ENCODE results near the gene CLCN2.
A peak's percentile ranks its signal among the peaks of the same experiment; 100 is the strongest.
"Not testable (repeated sequence)": the region's sequence is repeated elsewhere in the genome, so short reads cannot be mapped to it uniquely, and the experiment has no call there.

CLCN2 gene

DNA sequence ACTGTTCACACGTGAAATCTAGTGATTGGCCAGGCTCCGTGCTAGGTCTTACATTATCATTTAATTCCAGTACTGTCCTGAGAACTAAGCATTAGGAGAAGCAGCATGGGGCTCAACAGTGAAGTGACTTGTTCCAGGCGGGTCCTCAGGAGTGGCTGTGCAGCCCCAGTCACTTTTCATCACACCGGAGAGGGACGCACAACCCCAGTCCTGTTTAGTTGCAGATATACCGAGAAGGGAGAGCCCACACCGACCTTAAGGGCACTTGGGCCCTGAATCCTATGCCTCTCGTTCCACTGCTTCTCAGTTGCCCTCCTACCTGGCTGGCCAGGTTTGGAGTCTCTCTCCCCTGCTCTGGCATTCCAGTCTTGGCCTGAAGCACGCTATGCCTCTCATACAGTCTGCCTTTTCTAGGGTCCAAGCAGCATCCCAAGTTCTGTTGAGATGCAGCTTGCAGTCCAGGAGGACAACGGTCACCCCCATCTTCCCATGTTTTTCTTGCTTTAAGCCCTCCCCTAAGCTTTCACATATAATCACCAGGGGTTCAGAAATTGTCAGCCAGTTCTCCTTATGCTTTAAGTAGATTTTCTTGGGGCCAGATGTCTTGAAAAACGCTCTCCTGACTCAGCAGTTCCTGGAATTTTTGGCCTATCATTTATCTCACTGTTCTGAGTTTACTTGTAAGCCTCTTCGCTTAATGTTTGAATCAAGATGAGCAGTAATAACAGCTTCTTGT, 13.9 kb downstream of the CLCN2 start:
- no peak for TF ChIP-seq ZFX (IDR thresholded peaks at IDR 0.05)
- TF ChIP-seq, protein P1, sequence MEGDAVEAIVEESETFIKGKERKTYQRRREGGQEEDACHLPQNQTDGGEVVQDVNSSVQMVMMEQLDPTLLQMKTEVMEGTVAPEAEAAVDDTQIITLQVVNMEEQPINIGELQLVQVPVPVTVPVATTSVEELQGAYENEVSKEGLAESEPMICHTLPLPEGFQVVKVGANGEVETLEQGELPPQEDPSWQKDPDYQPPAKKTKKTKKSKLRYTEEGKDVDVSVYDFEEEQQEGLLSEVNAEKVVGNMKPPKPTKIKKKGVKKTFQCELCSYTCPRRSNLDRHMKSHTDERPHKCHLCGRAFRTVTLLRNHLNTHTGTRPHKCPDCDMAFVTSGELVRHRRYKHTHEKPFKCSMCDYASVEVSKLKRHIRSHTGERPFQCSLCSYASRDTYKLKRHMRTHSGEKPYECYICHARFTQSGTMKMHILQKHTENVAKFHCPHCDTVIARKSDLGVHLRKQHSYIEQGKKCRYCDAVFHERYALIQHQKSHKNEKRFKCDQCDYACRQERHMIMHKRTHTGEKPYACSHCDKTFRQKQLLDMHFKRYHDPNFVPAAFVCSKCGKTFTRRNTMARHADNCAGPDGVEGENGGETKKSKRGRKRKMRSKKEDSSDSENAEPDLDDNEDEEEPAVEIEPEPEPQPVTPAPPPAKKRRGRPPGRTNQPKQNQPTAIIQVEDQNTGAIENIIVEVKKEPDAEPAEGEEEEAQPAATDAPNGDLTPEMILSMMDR (conservative IDR thresholded peaks at IDR 0.05) = no peak
- H3K27ac ChIP-seq = no peak overlapping the region

DNA sequence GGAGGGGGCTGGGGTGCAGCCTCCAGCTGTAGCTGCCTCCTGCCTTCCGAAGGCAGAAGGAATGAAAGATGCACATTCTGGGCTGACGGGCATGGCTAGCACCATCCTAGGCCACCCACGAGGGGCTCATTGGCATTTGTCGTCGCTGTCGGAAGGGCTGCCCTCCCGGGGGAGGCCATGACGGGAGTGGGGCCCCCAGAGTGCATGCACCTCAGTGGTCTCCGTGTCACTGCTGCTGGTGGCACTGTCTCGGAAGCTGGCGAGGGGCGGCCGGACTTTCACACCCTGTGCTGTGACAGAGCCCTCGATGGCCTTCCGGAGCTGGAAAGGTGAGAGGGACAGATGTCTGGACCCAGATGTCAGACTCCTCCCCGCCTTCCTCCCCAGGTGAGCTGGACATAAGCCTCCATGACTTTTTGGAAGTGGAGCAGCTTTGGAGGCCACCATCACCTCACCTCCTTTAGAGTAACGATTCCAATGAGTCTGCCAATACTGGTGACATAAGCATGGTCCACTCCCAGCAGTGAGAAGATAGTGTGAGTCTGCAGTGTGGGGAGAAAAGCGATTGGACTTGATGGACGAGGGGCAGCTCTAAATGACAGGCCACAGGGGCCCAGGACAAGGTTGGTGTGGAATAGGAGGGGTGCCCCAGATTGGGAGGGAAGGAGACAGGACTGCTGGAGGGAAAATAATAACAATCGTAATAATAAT, 14.8 kb downstream of the CLCN2 start:
- no peak for TF ChIP-seq ZFX (IDR thresholded peaks at IDR 0.05)
- TF ChIP-seq, protein P1 (conservative IDR thresholded peaks at IDR 0.05) = no peak
- H3K27ac ChIP-seq = no peak overlapping the region

DNA sequence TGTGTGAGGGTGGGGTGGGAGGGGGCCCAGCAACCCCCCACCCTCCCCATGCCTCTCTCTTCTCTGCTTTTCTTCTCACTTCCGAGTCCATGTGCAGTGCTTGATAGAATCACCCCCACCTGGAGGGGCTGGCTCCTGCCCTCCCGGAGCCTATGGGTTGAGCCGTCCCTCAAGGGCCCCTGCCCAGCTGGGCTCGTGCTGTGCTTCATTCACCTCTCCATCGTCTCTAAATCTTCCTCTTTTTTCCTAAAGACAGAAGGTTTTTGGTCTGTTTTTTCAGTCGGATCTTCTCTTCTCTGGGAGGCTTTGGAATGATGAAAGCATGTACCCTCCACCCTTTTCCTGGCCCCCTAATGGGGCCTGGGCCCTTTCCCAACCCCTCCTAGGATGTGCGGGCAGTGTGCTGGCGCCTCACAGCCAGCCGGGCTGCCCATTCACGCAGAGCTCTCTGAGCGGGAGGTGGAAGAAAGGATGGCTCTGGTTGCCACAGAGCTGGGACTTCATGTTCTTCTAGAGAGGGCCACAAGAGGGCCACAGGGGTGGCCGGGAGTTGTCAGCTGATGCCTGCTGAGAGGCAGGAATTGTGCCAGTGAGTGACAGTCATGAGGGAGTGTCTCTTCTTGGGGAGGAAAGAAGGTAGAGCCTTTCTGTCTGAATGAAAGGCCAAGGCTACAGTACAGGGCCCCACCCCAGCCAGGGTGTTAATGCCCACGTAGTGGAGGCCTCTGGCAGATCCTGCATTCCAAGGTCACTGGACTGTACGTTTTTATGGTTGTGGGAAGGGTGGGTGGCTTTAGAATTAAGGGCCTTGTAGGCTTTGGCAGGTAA, 15.9 kb downstream of the CLCN2 start:
- TF ChIP-seq, protein P1 (conservative IDR thresholded peaks at IDR 0.05) = peak; percentile 86
- no peak for TF ChIP-seq ZFX (IDR thresholded peaks at IDR 0.05)
- no peak overlapping the region; the same call in 1 of the 2 replicates for H3K27ac ChIP-seq

DNA sequence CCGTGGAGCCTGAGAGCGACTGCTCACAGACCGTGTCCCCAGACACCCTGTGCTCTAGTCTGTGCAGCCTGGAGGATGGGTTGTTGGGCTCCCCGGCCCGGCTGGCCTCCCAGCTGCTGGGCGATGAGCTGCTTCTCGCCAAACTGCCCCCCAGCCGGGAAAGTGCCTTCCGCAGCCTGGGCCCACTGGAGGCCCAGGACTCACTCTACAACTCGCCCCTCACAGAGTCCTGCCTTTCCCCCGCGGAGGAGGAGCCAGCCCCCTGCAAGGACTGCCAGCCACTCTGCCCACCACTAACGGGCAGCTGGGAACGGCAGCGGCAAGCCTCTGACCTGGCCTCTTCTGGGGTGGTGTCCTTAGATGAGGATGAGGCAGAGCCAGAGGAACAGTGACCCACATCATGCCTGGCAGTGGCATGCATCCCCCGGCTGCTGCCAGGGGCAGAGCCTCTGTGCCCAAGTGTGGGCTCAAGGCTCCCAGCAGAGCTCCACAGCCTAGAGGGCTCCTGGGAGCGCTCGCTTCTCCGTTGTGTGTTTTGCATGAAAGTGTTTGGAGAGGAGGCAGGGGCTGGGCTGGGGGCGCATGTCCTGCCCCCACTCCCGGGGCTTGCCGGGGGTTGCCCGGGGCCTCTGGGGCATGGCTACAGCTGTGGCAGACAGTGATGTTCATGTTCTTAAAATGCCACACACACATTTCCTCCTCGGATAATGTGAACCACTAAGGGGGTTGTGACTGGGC, 16.7 kb downstream of the CLCN2 start:
- TF ChIP-seq, protein P1 (conservative IDR thresholded peaks at IDR 0.05) = no peak
- no peak for TF ChIP-seq ZFX (IDR thresholded peaks at IDR 0.05)
- H3K27ac ChIP-seq = no peak overlapping the region

DNA sequence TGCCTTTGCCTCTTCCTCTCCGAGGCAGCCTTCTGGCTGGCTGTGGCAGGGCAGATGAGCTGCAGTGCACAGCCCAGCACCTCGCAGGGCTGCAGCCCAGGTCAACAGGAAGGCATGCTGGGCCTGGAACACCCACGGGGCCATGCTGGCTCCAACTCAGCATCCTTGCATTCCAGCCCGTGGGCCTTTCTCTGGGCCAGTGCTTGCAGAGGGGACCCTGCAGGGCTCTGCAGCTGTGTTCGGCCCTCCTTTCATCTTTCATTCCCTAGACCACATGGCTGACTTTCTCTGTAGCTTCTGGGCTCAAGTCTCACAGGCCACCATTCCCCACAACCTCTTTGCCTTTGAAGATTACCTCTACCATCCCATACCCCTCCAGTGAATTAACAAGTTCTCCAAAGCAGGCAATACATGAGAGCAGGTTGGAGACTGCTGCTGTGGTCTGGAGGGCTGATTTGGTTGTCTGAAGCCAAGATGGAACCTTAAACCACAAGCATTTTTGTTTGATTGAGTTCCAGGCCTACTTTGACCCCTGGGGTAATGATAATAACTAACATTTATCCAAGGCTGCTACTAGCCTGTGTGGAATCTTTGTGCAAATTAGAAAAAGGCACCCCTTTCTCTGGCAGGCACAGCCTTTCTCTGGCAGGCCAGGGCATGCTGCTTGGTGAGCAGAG, 18.1 kb downstream of the CLCN2 start:
- H3K27ac ChIP-seq = no peak overlapping the region
- TF ChIP-seq ZFX (IDR thresholded peaks at IDR 0.05) = no peak

DNA sequence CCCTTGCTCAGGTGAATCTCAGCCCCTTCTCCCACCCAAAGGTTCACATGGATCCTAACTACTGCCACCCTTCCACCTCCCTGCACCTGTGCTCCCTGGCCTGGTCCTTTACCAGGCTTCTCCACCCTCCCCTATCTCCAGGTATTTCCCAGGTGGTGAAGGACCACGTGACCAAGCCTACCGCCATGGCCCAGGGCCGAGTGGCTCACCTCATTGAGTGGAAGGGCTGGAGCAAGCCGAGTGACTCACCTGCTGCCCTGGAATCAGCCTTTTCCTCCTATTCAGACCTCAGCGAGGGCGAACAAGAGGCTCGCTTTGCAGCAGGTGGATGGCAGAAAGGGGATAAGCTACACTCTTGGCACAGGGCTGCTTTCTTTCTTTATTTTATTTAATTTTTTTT, 19.5 kb downstream of the CLCN2 start:
- TF ChIP-seq, protein P1 (conservative IDR thresholded peaks at IDR 0.05) = no peak
- TF ChIP-seq ZFX (IDR thresholded peaks at IDR 0.05) = no peak
- H3K27ac ChIP-seq = no peak overlapping the region

DNA sequence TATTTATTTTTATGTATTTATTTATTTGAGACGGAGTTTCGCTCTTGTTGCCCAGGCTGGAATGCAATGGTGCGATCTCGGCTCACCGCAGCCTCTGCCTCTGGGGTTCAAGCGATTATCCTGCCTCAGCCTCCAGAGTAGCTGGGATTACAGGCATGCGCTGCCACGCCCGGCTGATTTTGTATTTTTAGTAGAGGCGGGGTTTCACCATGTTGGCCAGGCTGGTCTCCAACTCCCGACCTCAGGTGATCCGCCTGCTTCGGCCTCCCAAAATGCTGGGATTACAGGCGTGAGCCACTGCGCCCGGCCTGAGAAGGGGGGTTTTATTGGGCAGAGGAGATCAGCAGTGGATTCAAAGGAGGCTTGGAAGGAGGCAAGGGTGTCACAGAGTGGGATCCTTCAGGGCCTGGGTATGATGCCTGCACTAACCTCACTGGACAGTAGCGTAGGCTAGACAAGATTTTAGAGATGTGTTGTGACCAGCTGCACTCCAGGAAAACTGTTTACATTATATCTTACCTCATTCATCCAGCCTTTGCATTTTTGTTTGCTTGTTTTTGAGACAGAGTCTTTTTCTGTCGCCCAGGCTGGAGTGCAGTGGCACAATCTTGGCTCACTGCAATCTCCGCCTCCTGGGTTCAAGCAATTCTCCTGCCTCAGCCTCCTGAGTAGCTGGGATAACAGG, 21.8 kb downstream of the CLCN2 start:
- not testable (repeated sequence) for H3K27ac ChIP-seq
